Panc1 (cell line): ENCODE data around the gene FTSJ1. TPM values are rescaled to one million over a fixed set of nuclear protein-coding genes. Genes with fewer than 3 reads are reported as not detected.

ENCODE experiments used
- ATAC-seq: fragments of 200-7000 bp; cut with Tn5 transposase; 2 replicates; pipeline ENCODE4 v1.9.1; 2020; ENCODE audit warnings: mild to moderate bottlenecking, moderate library complexity
- BruUV-seq: library from RNA; stranded (reverse); fragments of 400-500 nt; replicated peaks from 2 replicates; lab custom pipeline; 2021; lab: Mats Ljungman, UMichigan
- CTCF ChIA-PET: fragments of 300-600 bp; sonication (Branson Sonifier 250); formaldehyde crosslinking; loops from one replicate; lab custom pipeline; 2022; ENCODE audit warnings: antibody characterized with exemption; lab: Charles Lee
- POLR2A ChIA-PET: fragments of 300-600 bp; sonication (Branson Sonifier 250); formaldehyde crosslinking; loops from one replicate; lab custom pipeline; 2022; ENCODE audit warnings: antibody characterized with exemption; lab: Charles Lee
- DNase-seq: peaks from one replicate; pipeline ENCODE4 v3.0.0-alpha.2; 2010; ENCODE audit warnings: low read depth, low spot score
- H3K27ac ChIP-seq: 2 replicates; pipeline ENCODE4 v1.5.1; 2011; ENCODE audit warnings: mild to moderate bottlenecking, low read length, inconsistent platforms
- H3K27me3 ChIP-seq: fragments of 200-500 bp; sonication (Bioruptor generic); 2 replicates; pipeline ENCODE4 v1.6.0; 2014; ENCODE audit warnings: low read length, inconsistent platforms; ENCODE audit not compliant: control insufficient read depth, insufficient read depth
- H3K36me3 ChIP-seq: fragments of 200-500 bp; sonication (Bioruptor generic); 2 replicates; pipeline ENCODE4 v1.5.1; 2014; ENCODE audit warnings: inconsistent platforms, mild to moderate bottlenecking, low read length, moderate library complexity; ENCODE audit not compliant: control insufficient read depth, insufficient read depth
- H3K4me1 ChIP-seq: 2 replicates; pipeline ENCODE4 v1.5.1; 2011; ENCODE audit warnings: inconsistent platforms, mild to moderate bottlenecking, low read length, moderate library complexity; ENCODE audit not compliant: control insufficient read depth, insufficient read depth
- H3K4me3 ChIP-seq, 2 experiments: 2 replicates each; pipeline ENCODE4 v1.5.1; 2011 to 2012; ENCODE audit warnings: low read depth in 2 of 2, low read length in 2 of 2, mild to moderate bottlenecking in 2 of 2, inconsistent platforms in 1 of 2, moderate library complexity in 1 of 2
- H3K9me3 ChIP-seq: fragments of 200-500 bp; sonication (Bioruptor generic); 2 replicates; pipeline ENCODE4 v1.5.1; 2014; ENCODE audit warnings: low read depth, mild to moderate bottlenecking, inconsistent platforms, low read length, moderate library complexity; ENCODE audit not compliant: control insufficient read depth, insufficient read depth
- CTCF ChIP-seq: fragments of 450-650 bp; IDR thresholded peaks from 2 replicates; pipeline ENCODE4 v1.5.1; 2017; ENCODE audit warnings: mild to moderate bottlenecking
- POLR2AphosphoS5 ChIP-seq: IDR thresholded peaks from 2 replicates; pipeline ENCODE4 v1.6.1; 2012; ENCODE audit warnings: mild to moderate bottlenecking, low read depth, low read length, moderate library complexity
- REST ChIP-seq, 2 experiments: IDR thresholded peaks; 2 replicates each; pipeline ENCODE4 v1.6.1; 2011 to 2012; ENCODE audit warnings: low read depth in 2 of 2, control low read depth in 1 of 2, low read length in 1 of 2, mild to moderate bottlenecking in 1 of 2, moderate library complexity in 1 of 2; ENCODE audit not compliant: insufficient read depth in 1 of 2
- SIN3A ChIP-seq: IDR thresholded peaks from 2 replicates; pipeline ENCODE4 v1.6.1; 2012; ENCODE audit warnings: low read depth, mild to moderate bottlenecking, low read length, moderate library complexity, borderline replicate concordance; ENCODE audit not compliant: insufficient read depth
- TCF7L2 ChIP-seq: IDR thresholded peaks from 2 replicates; pipeline ENCODE4 v1.6.1; 2011; ENCODE audit warnings: mild to moderate bottlenecking, low read depth, low read length, inconsistent platforms
- in situ Hi-C: cut with HindIII; loops from 2 replicates; pipeline ENCODE4 v1.10.0; 2016; ENCODE audit warnings: low sequenced_read_pairs, low pct_unique_long_range_greater_than_20kb
- intact Hi-C: fragments of 100-400 bp; cut with micrococcal nuclease; formaldehyde crosslinking; loops from one replicate; pipeline ENCODE4 v1.10.0; 2022; ENCODE audit not compliant: unreplicated experiment
- total RNA-seq: library from RNA; stranded (reverse); gene quantifications from one replicate; pipeline ENCODE4 v1.2.1, GENCODE V29; 2021; ENCODE audit not compliant: unreplicated experiment

FTSJ1 gene
- total RNA-seq, 1 experiment from 2014 or later: 43.1 TPM

- intact Hi-C loops (no loop called here), in situ Hi-C loops (no loop called here)
- H3K4me3 ChIP-seq: no peak overlapping the region
- TF ChIP-seq CTCF: no peak
- no peak for TF ChIP-seq TCF7L2
- no peak for TF ChIP-seq REST (IDR thresholded peaks at IDR 0.05; ENCODE audit: insufficient read depth in 1 of 2, low read depth in 2 of 2, low read length in 1 of 2)
- TF ChIP-seq POLR2AphosphoS5: no peak
- TF ChIP-seq SIN3A: no peak
- POLR2A ChIA-PET: no interaction called here
- no peak for DNase-seq
- H3K9me3 ChIP-seq: no peaks in the 10 kb centered on the region
- no peaks in the 10 kb centered on the region for H3K36me3 ChIP-seq
- ATAC-seq: no peak
- no TSS peak for BruUV-seq
- no peak overlapping the region for H3K27ac ChIP-seq
- no peaks in the 10 kb centered on the region for H3K27me3 ChIP-seq
- CTCF ChIA-PET: no interaction called here
- H3K4me1 ChIP-seq: no peaks in the 10 kb centered on the region
Measured at GRCh38 chrX:48451708-48452107, 24.3 kb upstream of the FTSJ1 start.

- CTCF ChIA-PET: no interaction called here
- intact Hi-C loops: no loop called here
- BruUV-seq: no TSS peak
Measured at GRCh38 chrX:48456628-48457331, 19.2 kb upstream of the FTSJ1 start.

More at GRCh38 chrX:48456628-48457331, 19.2 kb upstream of the FTSJ1 start:
- H3K27ac ChIP-seq: no peak overlapping the region
- no peaks in the 10 kb centered on the region for H3K4me1 ChIP-seq
- ATAC-seq (no peak), DNase-seq (no peak)
- POLR2A ChIA-PET: no interaction called here
- H3K36me3 ChIP-seq: no peaks in the 10 kb centered on the region
- TF ChIP-seq REST (IDR thresholded peaks at IDR 0.05; ENCODE audit: insufficient read depth in 1 of 2, low read depth in 2 of 2, low read length in 1 of 2) (no peak), CTCF (no peak), TCF7L2 (no peak), SIN3A (no peak), POLR2AphosphoS5 (no peak)
- in situ Hi-C loops: no loop called here
- no peak overlapping the region for H3K4me3 ChIP-seq
- no peaks in the 10 kb centered on the region for H3K27me3 ChIP-seq
- no peaks in the 10 kb centered on the region for H3K9me3 ChIP-seq
